ENCODE results near the gene ARHGEF40. TPM values are rescaled to one million over a fixed set of nuclear protein-coding genes. Genes with fewer than 3 reads are reported as not detected.

The ARHGEF40 gene
- total RNA-seq, 3 donors from 2014 or later (not counting 1 experiment from before 2014, with no cell fraction given) = 4.4 to 6.9 (median 6.0) TPM

DNA sequence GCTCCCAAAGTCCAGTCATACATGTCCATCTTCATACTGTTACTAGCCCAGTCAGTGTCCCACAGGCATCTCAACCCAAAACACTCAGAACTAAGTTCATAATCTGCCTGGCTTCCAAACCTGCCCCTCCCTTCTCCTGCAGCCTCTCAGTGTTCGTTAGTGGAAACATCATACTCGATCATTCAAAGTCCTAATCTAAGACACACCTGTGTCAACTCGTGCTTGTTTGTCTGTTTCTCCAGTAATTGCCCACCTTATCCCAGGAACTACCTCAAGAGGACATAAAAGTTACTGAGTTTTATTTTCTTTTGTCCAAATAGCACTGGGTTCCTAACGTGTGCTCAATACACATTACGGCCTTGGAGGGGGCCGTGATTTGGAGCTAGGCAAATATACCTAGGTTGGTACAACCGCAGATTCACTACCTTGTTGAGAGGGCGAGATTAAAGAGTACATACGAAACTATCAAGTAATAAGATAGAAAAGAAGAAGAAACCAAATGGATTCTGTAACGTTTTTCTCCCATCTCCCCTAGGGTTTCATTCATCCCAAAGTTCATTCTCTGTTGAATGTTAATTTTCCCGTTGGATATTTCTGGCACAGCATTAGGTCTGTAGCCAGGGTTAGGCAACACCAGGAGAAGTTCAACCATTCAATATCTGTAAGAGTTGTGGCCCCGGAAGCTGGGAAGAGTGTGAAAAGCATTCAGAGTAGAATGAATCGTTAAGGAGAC is 9.3 kb upstream of the ARHGEF40 start:
- Mint-ChIP-seq H3K4me3 (no peak overlapping the region), H3K27ac (no peak overlapping the region), H3K36me3 (no peaks in the 10 kb centered on the region), H3K9me3 (no peaks in the 10 kb centered on the region), H3K27me3 (ENCODE audit: low read depth in 2 of 2) (peaks cover 36 to 51% of the 10 kb centered on the region in 2 donors), H3K4me1 (no peaks in the 10 kb centered on the region)
- no peak overlapping the region for H3K27ac ChIP-seq (ENCODE audit: low read length)
- H3K36me3 ChIP-seq (ENCODE audit: control insufficient read depth, insufficient read depth, low read length) = no peaks in the 10 kb centered on the region
- DNase-seq = no peak
- H3K4me3 ChIP-seq (ENCODE audit: low read length) = no peak overlapping the region
- H3K4me1 ChIP-seq (ENCODE audit: control insufficient read depth, insufficient read depth, low read length) = no peaks in the 10 kb centered on the region
- intact Hi-C loops (cut with micrococcal nuclease) = no loop called here
- TF ChIP-seq CTCF (IDR thresholded peaks at IDR 0.05) = no peak
- H3K27me3 ChIP-seq (ENCODE audit: control insufficient read depth, insufficient read depth, low read length) = no peaks in the 10 kb centered on the region
- ATAC-seq = no peak
- 84% methylated on average over 13 of the region's 13 CpGs for WGBS (ENCODE audit: insufficient coverage)
- no peaks in the 10 kb centered on the region for H3K9me3 ChIP-seq (ENCODE audit: control insufficient read depth, insufficient read depth, low read length)

DNA sequence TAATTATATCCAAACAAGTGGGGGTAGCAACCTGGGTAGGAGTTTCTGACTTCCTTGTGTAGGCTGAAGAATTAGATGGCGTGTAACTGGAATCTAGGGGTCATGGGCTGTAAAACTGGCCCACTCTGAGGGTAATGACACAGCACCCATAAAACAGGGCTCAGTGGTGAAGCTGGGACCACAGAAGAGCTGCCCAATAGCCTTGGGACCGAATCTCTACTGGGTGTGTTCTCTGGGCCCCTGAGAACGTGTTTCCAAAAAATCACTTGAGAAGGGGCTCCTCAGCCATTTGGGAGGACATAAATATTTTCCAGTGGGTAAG is 8.8 kb upstream of the ARHGEF40 start:
- DNase-seq = no peak
- Histone ChIP-seq H3K36me3 (ENCODE audit: control insufficient read depth, insufficient read depth, low read length) (no peaks in the 10 kb centered on the region), H3K27me3 (ENCODE audit: control insufficient read depth, insufficient read depth, low read length) (no peaks in the 10 kb centered on the region), H3K4me3 (ENCODE audit: low read length) (no peak overlapping the region), H3K27ac (ENCODE audit: low read length) (no peak overlapping the region), H3K4me1 (ENCODE audit: control insufficient read depth, insufficient read depth, low read length) (no peaks in the 10 kb centered on the region), H3K9me3 (ENCODE audit: control insufficient read depth, insufficient read depth, low read length) (no peaks in the 10 kb centered on the region)
- intact Hi-C loops (cut with micrococcal nuclease) = no loop called here
- no peak overlapping the region for H3K27ac Mint-ChIP-seq
- H3K27me3 Mint-ChIP-seq (ENCODE audit: low read depth in 2 of 2) = peaks cover 39 to 56% of the 10 kb centered on the region in 2 donors
- no peaks in the 10 kb centered on the region for H3K9me3 Mint-ChIP-seq
- H3K4me3 Mint-ChIP-seq = no peak overlapping the region
- ATAC-seq = no peak
- no peaks in the 10 kb centered on the region for H3K36me3 Mint-ChIP-seq
- TF ChIP-seq CTCF (IDR thresholded peaks at IDR 0.05) = no peak
- H3K4me1 Mint-ChIP-seq = no peaks in the 10 kb centered on the region
- 72% methylated on average over 3 of the region's 3 CpGs for WGBS (ENCODE audit: insufficient coverage)

DNA sequence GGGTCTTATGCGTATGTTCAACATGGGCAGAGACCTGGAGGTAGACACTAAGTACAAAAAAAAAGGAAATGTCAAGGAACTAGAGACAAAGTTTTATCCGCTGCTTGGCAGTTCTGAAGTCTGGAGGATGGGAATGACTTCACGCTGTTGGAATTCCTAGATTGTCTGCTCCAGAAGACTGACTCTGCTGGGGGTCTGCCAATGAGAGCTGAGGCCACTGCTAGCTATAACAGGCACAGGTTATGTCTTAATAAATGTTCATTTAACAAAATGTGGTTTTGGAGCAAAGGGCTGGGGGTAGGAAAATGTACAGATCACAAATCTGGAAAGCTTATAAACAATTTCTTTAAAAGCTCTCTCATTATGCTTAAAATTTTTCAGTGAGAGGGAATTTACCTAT is 6.6 kb upstream of the ARHGEF40 start:
- H3K27ac Mint-ChIP-seq = no peak overlapping the region
- Histone ChIP-seq H3K27ac (ENCODE audit: low read length) (no peak overlapping the region), H3K4me3 (ENCODE audit: low read length) (no peak overlapping the region), H3K9me3 (ENCODE audit: control insufficient read depth, insufficient read depth, low read length) (no peaks in the 10 kb centered on the region), H3K36me3 (ENCODE audit: control insufficient read depth, insufficient read depth, low read length) (no peaks in the 10 kb centered on the region), H3K27me3 (ENCODE audit: control insufficient read depth, insufficient read depth, low read length) (peaks cover under 1% of the 10 kb centered on the region), H3K4me1 (ENCODE audit: control insufficient read depth, insufficient read depth, low read length) (peaks cover under 1% of the 10 kb centered on the region)
- peaks cover 57 to 78% of the 10 kb centered on the region in 2 donors for H3K27me3 Mint-ChIP-seq (ENCODE audit: low read depth in 2 of 2)
- intact Hi-C loops (cut with micrococcal nuclease) = no loop called here
- TF ChIP-seq CTCF (IDR thresholded peaks at IDR 0.05) = no peak
- no peak overlapping the region for H3K4me3 Mint-ChIP-seq
- DNase-seq (no peak), ATAC-seq (no peak)
- no peaks in the 10 kb centered on the region for H3K36me3 Mint-ChIP-seq
- peaks cover 1 to 3% of the 10 kb centered on the region in 2 donors for H3K4me1 Mint-ChIP-seq
- WGBS (ENCODE audit: insufficient coverage) = 86% methylated on average over 3 of the region's 3 CpGs
- H3K9me3 Mint-ChIP-seq = no peaks in the 10 kb centered on the region
